K562 (cell line): ENCODE results near the gene SCARF2. TPM values are rescaled to one million over a fixed set of nuclear protein-coding genes. Genes with fewer than 3 reads are reported as not detected.

Experiments
- FUS ChIP-seq: fragments of 200-400 bp; formaldehyde crosslinking; optimal IDR thresholded peaks from 2 replicates; pipeline ENCODE3; 2017; ENCODE audit warnings: low read depth, low read length
- GTF2F1 ChIP-seq: IDR thresholded peaks from 2 replicates; pipeline ENCODE4 v1.6.1; 2011; ENCODE audit warnings: low read depth, low read length, improper control_type of control experiment
- HDAC3 ChIP-seq: fragments of 450-650 bp; IDR thresholded peaks from 2 replicates; pipeline ENCODE4 v1.6.1; 2018; ENCODE audit warnings: borderline replicate concordance, mild to moderate bottlenecking, moderate library complexity; ENCODE audit not compliant: partially characterized antibody
- NELFE ChIP-seq: IDR thresholded peaks from 2 replicates; pipeline ENCODE4 v1.6.1; 2011; ENCODE audit warnings: mild to moderate bottlenecking; ENCODE audit not compliant: insufficient read depth, insufficient read length
- PHB2 ChIP-seq: fragments of 450-650 bp; IDR thresholded peaks from 2 replicates; pipeline ENCODE4 v1.6.1; 2017; ENCODE audit warnings: low read depth
- RAD21 ChIP-seq, 2 experiments: fragments of 250-450 bp in 1 of 2; fragments of 450-650 bp in 1 of 2; sonication (Bioruptor Pico) in 1 of 2; formaldehyde crosslinking in 1 of 2; IDR thresholded peaks in 1 of 2; conservative IDR thresholded peaks in 1 of 2; 2 replicates each; pipeline versions ENCODE4 v1.4.0 to v1.8.0; 2020 to 2022; ENCODE audit warnings: mild to moderate bottlenecking in 2 of 2, moderate library complexity in 1 of 2
- RBM17 ChIP-seq: fragments of 200-400 bp; formaldehyde crosslinking; IDR thresholded peaks from 2 replicates; pipeline ENCODE4 v1.6.1; 2017; ENCODE audit warnings: low read depth, mild to moderate bottlenecking, low read length, borderline replicate concordance
- RFX5 ChIP-seq: IDR thresholded peaks from 2 replicates; pipeline ENCODE4 v1.6.1; 2011; ENCODE audit warnings: low read depth, mild to moderate bottlenecking, improper control_type of control experiment, low read length
- TEAD4 ChIP-seq, 2 experiments: sonication (generic) in 1 of 2; formaldehyde crosslinking in 1 of 2; IDR thresholded peaks; 2 replicates each; pipeline versions ENCODE4 v1.6.1 to v1.8.0; 2012 to 2022; ENCODE audit warnings: borderline replicate concordance in 1 of 2, inconsistent platforms in 1 of 2, low read length in 1 of 2, mild to moderate bottlenecking in 1 of 2, missing genetic modification reagents in 1 of 2
- TGIF2 ChIP-seq: sonication (generic); formaldehyde crosslinking; IDR thresholded peaks from 2 replicates; pipeline ENCODE4 v1.8.1; 2022; ENCODE audit warnings: mild to moderate bottlenecking, missing genetic modification reagents, moderate library complexity
- ZNF263 ChIP-seq: sonication (generic); formaldehyde crosslinking; IDR thresholded peaks from 2 replicates; pipeline ENCODE4 v1.8.0; 2022; ENCODE audit warnings: mild to moderate bottlenecking, missing genetic modification reagents, borderline replicate concordance
- ZNF76 ChIP-seq: fragments of 250-450 bp; sonication (Bioruptor Pico); IDR thresholded peaks from 2 replicates; pipeline ENCODE4 v1.4.0; 2020; ENCODE audit warnings: mild to moderate bottlenecking, moderate library complexity, borderline replicate concordance
- polyA plus RNA-seq, 8 experiments: library from polyadenylated mRNA; depleted of rRNA in 4 of 8; stranded (reverse) in 5 of 8; unstranded in 3 of 8; fragments of >200 nt; fragmentation: Nextera tagmentation in 2 of 8; fragmentation: Illumina TruSeq in 1 of 8; extraction: Ambion mirVana in 2 of 8; extraction: Trizol in 1 of 8; gene quantifications; 2 replicates each; pipeline versions ENCODE4 v1.2.1 to v1.2.3, GENCODE V29; 2011 to 2014; ENCODE audit warnings: inconsistent platforms in 1 of 8, missing spikeins in 1 of 8
- total RNA-seq, 7 experiments: library from RNA; depleted of rRNA in 6 of 7; stranded (reverse); fragments of >200 nt in 6 of 7; fragmentation: Illumina TruSeq in 2 of 7; extraction: Trizol in 2 of 7; gene quantifications; 2 replicates each; pipeline versions ENCODE4 v1.2.1 to v1.2.3, GENCODE V29; 2011 to 2021; ENCODE audit warnings: low replicate concordance in 1 of 7
- TF ChIP-seq, protein P1 (sequence below), 2 experiments: fragments of 450-650 bp in 1 of 2; sonication (generic) in 1 of 2; formaldehyde crosslinking in 1 of 2; IDR thresholded peaks; 2 replicates each; pipeline versions ENCODE4 v1.7.1 to v1.9.0; 2016 to 2022; ENCODE audit warnings: inconsistent platforms in 1 of 2, mild to moderate bottlenecking in 1 of 2, missing genetic modification reagents in 1 of 2
- TF ChIP-seq, protein P2 (sequence below): fragments of 450-650 bp; IDR thresholded peaks from 2 replicates; pipeline ENCODE4 v1.6.1; 2016; ENCODE audit warnings: missing biosample characterization, missing genetic modification characterization
- TF ChIP-seq, protein P3 (sequence below): sonication (generic); formaldehyde crosslinking; IDR thresholded peaks from 2 replicates; pipeline ENCODE4 v1.8.0; 2022; ENCODE audit warnings: mild to moderate bottlenecking, missing genetic modification reagents

SCARF2 gene
- total and polyA plus RNA-seq, 9 of the 15 experiments (the other 6 are each of a cell fraction or from before 2014, with no cell fraction given): 0.06 to 0.32 (median 0.21) TPM; not detected in 5

DNA sequence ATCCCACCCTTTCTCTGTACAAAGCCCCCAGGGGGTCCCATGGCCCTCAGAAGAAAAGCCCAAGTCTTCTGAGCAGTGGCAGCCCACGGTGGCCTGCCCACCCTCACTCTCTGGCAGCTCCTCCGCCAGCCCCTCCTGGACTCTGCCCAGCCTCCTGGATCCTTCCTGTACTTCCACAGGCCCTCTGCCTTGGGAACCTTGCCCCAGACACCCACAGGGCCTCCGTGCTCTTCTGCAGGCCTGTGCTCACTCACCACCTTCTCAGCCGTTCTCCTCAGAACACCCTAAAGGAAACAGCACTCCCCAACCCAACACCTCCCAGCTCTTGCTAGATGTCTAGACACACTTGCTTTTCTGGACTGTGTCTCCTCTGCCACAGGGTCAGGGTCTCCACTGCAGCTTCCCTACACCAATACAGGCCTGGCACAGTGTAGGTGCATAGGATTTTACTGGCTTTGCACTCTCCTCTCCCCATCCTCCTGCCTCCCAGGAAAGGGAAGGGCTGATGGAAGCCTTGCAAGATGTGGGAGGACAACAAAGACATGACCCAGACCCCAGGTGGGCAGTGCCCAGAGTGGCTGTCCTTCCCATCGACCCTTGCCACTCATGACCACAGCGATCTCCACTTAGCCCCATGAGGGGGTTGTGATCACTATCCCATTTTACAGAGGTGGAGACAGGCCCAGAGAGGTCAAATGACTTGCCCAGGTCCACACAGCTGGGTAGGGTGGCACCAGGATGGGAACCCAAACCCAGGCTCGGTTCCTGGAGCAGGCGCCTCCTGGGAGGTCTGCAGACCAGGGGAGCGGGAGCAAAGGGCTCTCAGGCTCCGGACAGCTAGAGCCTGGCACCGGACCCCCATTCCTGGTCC is 2.0 kb downstream of the SCARF2 start (continued):
- TF ChIP-seq RBM17: no peak
- TF ChIP-seq ZNF263 (CRISPR knock-in tag): peak; percentile 40; the same call in 1 of the 2 replicates
- no peak for TF ChIP-seq TEAD4 (IDR thresholded peaks at IDR 0.05; ENCODE audit: low read length)
- peak; percentile 70; the same call in 1 of the 2 replicates for TF ChIP-seq TEAD4 (CRISPR knock-in tag; IDR thresholded peaks at IDR 0.05; ENCODE audit: borderline replicate concordance)
- TF ChIP-seq GTF2F1: no peak
- TF ChIP-seq, protein P1, sequence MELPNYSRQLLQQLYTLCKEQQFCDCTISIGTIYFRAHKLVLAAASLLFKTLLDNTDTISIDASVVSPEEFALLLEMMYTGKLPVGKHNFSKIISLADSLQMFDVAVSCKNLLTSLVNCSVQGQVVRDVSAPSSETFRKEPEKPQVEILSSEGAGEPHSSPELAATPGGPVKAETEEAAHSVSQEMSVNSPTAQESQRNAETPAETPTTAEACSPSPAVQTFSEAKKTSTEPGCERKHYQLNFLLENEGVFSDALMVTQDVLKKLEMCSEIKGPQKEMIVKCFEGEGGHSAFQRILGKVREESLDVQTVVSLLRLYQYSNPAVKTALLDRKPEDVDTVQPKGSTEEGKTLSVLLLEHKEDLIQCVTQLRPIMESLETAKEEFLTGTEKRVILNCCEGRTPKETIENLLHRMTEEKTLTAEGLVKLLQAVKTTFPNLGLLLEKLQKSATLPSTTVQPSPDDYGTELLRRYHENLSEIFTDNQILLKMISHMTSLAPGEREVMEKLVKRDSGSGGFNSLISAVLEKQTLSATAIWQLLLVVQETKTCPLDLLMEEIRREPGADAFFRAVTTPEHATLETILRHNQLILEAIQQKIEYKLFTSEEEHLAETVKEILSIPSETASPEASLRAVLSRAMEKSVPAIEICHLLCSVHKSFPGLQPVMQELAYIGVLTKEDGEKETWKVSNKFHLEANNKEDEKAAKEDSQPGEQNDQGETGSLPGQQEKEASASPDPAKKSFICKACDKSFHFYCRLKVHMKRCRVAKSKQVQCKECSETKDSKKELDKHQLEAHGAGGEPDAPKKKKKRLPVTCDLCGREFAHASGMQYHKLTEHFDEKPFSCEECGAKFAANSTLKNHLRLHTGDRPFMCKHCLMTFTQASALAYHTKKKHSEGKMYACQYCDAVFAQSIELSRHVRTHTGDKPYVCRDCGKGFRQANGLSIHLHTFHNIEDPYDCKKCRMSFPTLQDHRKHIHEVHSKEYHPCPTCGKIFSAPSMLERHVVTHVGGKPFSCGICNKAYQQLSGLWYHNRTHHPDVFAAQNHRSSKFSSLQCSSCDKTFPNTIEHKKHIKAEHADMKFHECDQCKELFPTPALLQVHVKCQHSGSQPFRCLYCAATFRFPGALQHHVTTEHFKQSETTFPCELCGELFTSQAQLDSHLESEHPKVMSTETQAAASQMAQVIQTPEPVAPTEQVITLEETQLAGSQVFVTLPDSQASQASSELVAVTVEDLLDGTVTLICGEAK (IDR thresholded peaks at IDR 0.05): no peak
- TF ChIP-seq, protein P1 (CRISPR knock-in tag; IDR thresholded peaks at IDR 0.05): peak; percentile 38; the same call in 1 of the 2 replicates
- TF ChIP-seq RAD21 (CRISPR knock-in tag; conservative IDR thresholded peaks at IDR 0.05 in 1 of 2, IDR thresholded peaks at IDR 0.05 in 1 of 2): no peak
- TF ChIP-seq, protein P2, sequence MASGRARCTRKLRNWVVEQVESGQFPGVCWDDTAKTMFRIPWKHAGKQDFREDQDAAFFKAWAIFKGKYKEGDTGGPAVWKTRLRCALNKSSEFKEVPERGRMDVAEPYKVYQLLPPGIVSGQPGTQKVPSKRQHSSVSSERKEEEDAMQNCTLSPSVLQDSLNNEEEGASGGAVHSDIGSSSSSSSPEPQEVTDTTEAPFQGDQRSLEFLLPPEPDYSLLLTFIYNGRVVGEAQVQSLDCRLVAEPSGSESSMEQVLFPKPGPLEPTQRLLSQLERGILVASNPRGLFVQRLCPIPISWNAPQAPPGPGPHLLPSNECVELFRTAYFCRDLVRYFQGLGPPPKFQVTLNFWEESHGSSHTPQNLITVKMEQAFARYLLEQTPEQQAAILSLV (tag): no peak
- no peak for TF ChIP-seq PHB2
- no peak for TF ChIP-seq RFX5
- no peak for TF ChIP-seq HDAC3
- TF ChIP-seq NELFE: no peak
- TF ChIP-seq ZNF76 (CRISPR knock-in tag): no peak
- no peak for TF ChIP-seq TGIF2
- TF ChIP-seq, protein P3, sequence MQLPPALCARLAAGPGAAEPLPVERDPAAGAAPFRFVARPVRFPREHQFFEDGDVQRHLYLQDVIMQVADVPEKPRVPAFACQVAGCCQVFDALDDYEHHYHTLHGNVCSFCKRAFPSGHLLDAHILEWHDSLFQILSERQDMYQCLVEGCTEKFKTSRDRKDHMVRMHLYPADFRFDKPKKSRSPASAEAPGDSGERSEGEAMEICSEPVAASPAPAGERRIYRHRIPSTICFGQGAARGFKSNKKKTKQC (CRISPR knock-in tag): no peak
- no peak for TF ChIP-seq FUS
